Upper lobe of left lung (tissue), 4 donors: Measurements from ENCODE around the gene ERG.

Source experiments
- CTCF ChIP-seq, 6 experiments: fragments of 450-650 bp in 4 of 6; fragments of 200-600 bp in 2 of 6; sonication (generic) in 2 of 6; IDR thresholded peaks; one replicate each; pipeline ENCODE4 v1.5.1; 2016 to 2019; ENCODE audit warnings: antibody characterized with exemption in 6 of 6
- POLR2A ChIP-seq, 4 donors: fragments of 450-650 bp; IDR thresholded peaks; one replicate each; pipeline ENCODE4 v1.5.1; 2016 to 2017; ENCODE audit warnings: antibody characterized with exemption in 4 of 4, mild to moderate bottlenecking in 2 of 4
- POLR2AphosphoS5 ChIP-seq, 2 donors: sonication (generic); formaldehyde crosslinking; IDR thresholded peaks; one replicate each; pipeline ENCODE4 v1.5.1; 2017; ENCODE audit warnings: antibody characterized with exemption in 2 of 2

GRCh38 chr21:38358098-38358497, 140.2 kb downstream of the ERG start:
- TF ChIP-seq CTCF (IDR thresholded peaks at IDR 0.05) (no peak), POLR2AphosphoS5 (IDR thresholded peaks at IDR 0.05) (no peak), POLR2A (IDR thresholded peaks at IDR 0.05) (no peak)
